Stimulated activated CD4-positive, alpha-beta T cell treated with anti-CD3 and anti-CD28 coated beads, TNF-alpha, amount 100 ng/mL, for 4 hours (primary cell): Measurements from ENCODE around the gene LSP1.

Experiments used
- DNase-seq, 3 experiments: peaks; one replicate each; pipeline ENCODE4 v3.0.0-alpha.2; 2020; ENCODE audit warnings: low read depth in 3 of 3

LSP1 gene

DNA sequence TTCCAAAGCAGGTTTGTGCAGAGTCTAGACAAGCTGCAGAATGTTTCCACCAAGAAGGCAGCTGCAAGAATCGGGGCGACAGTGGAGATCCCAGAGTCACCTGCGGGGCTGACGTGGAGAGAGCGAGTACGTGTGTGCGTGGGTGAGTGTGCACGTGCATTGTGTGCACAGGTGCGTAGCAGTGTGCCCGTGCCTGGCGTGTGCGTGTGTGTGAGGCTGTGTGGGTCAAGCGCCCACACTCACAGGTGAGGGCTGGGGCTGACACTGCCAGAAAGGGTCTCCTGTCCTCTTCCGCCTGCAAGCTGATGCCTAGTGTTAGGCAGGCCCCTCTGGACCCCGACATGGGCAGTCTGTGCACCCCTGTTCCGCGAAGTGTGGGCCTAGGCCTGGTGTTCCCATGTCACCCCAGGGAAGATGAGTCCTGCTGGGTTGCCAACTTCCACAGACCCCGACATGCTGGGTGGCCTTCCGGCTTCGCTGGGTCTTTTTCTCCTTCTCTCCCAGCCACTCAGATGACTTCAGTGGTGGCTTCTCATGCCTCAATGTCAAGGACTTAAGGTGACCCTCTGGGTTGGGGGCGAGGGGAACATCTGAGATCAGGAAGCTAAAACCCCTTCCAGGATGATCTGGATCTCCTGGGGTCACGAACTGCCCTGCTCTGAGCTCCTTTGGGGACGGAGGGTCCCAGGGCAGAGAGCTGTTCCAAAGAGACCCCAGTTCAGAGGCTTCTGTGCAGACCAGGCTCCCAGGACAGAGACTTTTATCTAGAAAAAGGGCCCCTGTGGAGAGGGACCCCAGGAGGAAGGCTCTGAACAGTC is 28.5 kb upstream of the LSP1 start:
- DNase-seq, result no peak

DNA sequence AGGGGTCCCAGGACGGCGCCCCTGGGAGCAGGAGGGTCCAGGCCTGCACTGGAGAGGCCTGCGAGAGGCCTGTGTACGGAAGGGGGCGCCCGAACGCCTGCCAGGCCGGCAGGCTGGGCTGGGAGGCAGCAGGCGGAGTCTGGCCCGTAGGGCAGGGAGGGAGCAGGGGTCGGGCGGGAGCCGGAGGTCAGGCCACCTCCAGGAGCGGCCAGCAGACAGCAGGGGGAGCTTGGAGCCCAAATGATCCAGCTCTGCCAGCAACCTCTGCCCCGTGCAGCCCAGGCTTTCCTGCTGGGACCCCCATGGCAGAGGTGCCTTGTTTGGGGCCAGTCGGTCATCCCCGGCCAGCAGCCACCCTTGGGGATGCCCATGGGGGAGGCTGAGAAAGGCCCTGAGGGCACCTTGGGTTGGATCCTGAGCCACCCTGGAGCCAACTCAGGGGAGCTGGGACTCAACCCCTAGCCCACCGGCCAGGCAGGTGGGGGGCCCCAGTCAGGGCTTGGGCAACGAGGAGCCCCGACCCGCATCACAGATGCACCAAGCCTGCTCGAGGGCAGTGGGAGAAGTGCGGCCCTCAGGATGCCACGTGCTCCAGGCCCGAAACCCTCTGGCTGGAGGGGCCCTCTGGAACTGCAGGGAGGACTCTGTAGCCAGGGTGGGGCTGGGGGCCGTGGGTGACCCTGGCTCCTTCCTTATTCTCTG is 27.7 kb upstream of the LSP1 start:
- DNase-seq, result no peak

DNA sequence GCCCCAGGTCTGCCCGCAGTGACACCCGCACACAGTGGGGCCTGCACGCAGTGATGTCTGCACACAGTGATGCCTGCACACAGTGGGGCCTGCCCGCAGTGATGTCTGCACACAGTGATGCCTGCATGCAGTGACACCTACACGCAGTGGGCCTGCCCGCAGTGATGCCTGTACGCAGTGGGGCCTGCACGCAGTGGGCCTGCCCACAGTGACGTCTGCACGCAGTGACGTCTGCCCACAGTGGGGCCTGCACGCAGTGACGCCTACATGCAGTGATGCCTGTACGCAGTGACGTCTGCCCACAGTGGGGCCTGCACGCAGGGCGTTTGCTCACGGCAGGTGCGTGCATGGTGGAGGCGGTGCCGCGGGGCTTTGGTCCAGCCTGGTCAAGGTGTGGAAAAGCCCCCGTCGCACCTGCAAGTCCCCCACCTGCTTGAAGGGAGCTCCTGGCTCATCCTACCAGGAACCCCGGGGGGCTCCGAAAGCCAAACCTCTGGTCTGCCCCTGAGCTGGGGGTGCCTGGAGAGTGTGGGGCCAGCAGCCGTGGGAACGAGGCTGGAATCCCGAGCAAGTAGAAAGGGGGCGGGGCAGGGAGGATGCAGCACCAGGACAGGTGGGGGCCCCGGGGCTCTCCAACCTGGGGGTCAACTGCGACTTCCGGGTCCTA is 27.0 kb upstream of the LSP1 start:
- DNase-seq, result no peak

DNA sequence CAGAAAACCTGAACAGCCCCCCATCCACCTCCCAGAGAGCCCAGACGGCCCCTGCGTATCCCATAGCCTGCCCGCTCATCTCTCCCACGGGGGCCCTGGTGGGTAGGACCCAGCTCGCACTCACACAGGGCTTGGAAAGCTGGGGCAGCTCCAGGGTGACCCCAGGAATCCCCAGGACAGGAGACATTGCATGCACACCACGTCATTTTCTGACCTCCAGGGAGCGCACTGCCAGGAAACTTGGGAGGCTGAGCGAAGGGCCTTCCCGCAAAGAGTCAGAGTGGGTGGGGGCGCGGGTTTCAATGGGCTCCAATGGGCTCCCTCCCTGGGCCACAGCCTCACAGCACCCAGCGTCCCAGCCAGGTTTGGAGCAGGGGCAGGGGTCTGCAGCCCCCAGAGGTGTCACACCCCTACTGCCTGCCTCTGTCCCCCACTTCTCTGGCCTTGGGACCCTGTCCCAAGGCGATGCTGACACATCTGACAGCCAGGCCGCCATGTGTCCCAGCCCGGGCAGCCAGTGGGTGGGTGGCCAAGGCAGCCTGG is 26.3 kb upstream of the LSP1 start:
- no peak for DNase-seq

DNA sequence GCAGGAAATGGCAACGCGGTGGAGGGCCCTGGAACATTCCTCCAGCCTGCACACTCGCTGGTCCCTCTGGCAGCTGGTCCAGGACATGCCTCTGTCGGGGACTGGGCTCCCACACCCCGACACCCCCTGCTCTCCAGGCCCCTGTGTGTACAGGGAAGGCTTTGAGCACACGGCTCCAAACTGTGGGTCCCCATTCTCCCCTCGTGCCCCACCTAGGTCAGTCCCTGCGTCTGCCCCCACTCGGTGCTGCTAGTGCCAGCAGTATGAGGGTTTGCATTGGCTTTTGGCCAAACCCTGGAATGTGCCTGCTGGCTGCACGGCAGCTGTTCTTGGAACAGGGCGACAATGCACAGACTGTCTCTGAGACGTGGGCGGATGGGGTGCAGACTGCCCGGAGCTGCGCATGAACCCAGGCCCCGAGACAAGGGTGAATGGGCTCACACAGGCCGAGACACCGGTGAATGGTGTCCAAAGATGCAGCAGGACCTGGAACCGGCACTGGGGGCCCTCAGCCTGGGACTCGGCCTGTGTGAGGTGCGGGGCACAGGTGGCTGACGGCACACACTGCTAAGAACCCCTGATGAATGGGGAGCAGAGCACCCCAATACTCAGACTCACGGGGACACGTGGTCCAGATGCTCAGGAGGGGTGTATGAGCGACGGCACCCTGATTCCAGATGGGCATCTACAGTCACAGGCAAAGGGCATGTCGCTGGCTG is 25.6 kb upstream of the LSP1 start:
- no peak for DNase-seq

DNA sequence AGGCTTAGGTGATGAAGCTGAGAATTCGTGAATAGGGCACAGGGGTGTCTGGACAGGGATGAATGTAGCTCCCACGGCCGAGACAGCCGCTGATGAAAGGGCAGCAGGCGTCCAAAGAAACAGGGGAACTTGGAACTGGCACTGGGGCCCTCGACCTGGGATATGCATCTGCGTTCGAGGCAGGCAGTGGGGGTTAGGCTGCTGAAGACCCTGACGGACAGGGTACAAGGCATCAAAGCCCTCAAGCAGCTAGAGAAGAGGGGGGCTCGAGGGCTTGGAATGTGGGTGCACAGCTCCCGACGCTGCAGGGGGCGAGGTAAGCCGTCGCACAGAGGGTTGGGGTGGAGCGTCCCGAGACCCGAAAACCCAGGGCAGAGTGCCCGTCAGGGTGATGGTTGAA is 25.0 kb upstream of the LSP1 start:
- DNase-seq, result no peak

DNA sequence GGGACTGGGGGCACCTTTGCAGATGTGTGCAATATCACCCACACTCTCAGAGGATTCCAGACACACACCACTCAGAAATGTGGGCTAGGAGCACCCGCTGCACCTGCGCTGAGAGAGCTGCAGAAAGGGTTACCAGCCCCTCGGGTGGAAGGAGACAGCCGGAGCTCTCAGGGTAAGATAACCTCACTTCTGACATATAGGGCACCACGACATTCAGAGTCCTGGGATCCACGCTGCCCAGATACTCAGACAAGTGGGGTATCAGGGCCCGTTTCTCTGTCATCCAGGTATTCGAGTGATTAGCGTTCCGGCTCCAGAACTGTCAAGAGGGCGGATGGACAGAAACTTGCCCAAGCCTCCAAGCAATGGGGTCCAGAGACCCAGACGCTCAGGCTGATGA is 24.3 kb upstream of the LSP1 start:
- no peak for DNase-seq

DNA sequence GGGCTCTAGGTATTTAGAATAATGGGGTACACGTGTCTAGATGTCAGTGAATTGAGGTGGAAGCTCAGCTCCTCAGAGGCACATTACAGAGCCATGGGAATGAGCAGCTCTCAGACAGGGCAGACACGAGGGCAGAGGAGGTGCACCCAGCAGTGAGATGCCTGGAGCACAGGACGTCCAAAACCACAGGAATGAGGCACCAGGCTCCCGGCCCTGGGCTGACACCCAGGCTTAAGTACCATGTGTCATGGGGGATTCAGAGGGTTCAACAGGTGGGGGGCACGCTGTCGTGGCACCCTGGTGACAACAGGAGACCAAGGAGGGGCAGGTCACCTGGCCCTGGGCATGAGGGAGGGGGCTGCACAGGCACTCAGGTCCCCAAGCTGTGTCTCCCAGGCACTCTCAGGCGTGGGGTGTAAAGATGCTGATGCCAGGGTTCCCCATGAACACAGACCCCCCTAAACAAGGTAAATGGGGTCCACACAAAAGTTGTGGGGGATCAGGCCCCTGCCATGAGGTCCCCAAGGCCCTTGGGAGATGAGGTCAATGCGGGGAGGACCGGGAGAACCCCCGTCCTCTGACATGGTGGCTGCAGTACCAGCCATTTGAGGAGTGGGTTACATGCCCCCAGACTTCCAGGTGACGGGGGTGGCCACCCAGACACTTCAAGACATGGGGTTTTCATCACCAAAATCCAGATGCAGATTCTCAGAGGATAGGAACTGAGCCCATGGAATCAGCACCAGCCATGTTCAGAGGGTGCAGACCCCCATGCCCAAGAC is 23.7 kb upstream of the LSP1 start:
- no peak for DNase-seq

DNA sequence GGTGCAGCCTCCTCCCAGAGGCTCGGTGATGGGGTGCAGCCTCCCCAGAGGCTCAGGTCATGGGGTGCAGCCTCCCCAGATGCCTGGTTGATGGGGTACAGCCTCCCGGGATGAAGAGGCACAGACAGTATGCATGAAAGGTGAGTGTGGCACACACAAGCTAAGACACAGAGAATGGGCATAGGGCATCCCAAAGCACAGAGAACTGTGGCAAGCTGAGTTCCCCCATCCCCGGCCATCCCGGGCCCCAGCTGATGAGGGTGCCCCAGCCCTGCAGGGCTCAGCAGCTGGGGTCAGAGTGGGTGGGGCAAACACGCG is 22.9 kb upstream of the LSP1 start:
- no peak for DNase-seq

DNA sequence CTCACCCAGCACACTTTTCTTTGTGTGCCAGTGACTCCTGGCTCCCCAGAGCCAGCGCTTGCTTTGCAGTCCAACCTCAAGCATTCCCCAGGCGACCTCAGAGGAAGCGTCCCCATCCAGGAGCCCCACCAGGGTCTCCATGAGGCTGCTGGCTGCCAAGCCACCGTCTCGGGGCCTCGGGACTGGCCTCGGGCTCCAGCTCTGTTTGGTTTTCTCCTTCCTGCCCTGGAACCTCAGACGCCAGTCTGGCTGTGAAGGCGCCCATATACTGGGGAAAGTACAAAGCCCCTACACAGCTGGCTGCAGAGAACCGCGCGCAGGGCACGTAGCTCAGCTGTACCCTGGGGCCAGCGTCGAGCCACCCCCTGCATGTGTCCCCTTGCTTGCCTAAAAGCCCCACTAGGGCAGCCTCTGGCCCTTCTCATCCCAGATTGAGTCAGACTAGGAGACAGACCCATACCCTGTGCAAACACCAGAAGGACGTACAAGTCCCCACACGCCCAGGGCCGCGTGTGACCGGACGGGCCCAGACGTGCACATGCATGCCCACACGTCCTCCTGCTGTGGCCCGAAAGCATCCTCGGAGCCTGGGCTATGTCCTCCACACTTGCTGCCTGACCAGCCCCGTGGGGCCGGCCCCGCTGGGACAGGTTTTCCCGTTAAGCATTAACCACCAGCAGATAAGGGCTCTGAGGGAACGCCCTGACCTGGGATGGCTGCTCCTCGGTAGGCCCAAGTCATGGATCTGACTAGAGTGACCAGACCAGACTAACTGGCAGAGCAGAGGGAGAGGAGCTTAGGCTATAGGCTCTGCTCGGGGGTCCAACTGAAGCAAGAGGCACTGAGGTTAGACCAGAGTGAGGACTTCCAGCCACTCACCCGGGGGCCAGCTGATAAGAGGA is 22.3 kb upstream of the LSP1 start:
- no peak for DNase-seq

DNA sequence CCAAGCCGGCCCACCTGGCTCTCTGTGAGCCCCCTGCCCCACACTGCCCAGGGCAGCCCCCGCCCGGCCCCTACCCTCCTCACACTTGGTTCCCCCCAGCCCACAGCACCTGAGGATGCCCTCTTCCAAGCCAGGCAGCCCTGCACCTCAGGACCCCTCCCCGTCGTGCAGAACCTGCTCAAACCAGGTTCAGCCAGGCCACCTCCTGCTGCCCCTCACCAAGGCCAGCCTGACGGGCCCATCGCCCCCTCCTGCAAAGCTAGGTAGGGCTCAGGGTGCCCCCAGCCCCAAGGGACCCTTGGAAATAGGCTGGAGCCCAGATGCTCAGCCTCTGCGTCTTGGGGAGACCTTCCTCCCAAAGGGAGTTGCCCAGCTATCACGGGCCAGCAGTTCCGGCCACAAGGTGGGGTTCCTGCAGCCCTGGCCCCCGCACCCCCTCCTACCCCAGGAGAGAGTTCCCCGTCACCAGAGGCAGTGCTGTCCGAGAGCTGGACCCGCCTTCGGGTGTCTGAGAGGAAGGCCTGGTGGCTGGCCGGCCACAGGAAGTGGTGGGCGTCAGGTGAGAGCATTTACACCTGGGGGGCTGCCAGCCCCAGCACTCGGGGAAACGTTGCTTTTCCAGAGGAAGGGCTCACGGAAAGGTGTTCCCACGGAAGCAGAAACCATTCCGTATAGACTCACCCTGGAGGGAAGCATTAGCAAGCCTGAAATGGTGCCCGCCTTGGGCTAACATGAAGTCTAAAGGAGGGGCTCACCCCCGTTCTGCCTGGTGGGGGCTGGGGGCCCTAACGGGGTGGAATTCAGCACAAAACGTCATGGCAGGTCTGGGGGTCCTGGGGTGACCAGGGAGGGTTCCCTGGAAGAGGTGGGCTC is 21.3 kb upstream of the LSP1 start:
- no peak for DNase-seq

DNA sequence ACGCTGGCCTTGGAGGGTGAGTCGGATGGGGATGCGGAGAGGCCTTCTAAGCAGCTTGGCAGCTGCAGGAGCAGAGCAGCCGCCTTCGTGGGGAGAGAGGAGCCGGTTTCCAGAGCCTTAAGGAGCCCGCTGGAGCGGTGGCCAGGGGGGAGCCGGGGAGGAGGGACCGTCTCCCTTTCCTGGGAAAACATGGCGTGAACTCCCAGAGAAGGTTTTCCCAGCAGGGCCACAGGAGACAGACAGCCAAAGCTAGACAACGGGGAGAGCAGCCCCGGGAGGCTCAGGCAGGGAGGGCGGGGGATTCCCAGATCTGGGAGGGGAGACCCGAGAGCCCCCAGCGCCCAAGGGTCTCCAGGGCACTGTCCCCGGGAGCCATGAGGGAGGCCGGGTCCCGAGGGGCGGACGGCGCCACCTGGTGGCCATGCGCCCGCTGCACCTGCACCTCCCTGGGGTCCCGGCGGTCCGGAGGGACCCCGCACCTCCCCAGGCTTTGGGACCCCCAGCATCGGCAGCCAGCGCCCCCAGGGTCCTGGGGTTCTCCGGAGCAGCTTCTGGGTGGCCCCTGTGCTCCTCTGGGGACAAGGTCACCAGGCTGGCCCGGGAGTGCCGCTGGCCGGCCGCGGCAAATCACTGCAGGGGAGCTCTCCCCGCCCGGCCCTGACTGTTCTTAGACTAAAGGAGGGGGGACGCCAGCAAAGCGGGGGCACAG is 20.5 kb upstream of the LSP1 start:
- peak; percentile 28 to 63 (median 38) for DNase-seq

DNA sequence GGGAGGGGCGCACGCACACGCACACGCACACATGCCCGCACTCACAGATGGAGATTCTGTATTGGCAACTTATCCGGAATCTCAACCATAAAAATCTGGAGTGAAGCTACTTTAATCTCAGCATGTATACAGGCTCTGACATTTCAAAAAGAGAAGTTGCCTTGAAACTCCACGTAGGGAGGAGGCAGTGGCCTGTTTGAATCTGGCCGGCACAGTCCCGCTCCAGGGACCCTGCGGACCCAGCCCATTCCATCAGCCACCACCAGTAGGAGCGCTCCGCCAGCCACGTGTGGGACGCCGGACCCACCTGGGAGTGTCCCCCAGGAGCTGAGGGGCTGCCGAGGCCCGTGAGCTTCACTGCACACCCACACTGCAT is 20.0 kb upstream of the LSP1 start:
- no peak for DNase-seq

DNA sequence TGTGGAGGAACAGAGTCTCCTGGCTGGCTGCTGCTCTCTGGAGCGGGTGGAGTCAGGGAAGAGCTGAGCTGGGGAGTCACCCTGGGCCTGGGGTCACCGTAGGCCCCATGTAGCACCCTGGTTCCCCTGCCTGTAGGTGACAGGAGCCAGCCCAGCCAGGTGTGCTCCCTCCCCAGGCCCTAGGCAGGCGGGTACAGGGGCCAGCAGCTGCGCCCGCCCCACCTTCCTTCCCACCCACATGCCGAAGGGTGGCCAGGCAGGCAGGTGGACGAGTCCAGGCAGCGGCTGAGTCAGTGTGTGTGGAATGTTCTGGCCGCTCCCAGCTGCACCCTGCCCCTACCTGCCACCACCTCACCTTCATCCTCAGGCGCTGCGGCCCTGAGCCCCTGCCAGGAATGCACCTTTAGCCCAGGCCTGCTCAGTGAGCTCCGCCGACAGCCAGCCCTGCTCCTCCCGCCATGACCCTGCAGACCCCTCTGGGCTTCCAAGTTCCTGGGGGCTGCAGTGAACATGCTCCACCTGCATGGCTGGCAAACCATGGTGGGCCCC is 18.7 kb upstream of the LSP1 start:
- no peak for DNase-seq

DNA sequence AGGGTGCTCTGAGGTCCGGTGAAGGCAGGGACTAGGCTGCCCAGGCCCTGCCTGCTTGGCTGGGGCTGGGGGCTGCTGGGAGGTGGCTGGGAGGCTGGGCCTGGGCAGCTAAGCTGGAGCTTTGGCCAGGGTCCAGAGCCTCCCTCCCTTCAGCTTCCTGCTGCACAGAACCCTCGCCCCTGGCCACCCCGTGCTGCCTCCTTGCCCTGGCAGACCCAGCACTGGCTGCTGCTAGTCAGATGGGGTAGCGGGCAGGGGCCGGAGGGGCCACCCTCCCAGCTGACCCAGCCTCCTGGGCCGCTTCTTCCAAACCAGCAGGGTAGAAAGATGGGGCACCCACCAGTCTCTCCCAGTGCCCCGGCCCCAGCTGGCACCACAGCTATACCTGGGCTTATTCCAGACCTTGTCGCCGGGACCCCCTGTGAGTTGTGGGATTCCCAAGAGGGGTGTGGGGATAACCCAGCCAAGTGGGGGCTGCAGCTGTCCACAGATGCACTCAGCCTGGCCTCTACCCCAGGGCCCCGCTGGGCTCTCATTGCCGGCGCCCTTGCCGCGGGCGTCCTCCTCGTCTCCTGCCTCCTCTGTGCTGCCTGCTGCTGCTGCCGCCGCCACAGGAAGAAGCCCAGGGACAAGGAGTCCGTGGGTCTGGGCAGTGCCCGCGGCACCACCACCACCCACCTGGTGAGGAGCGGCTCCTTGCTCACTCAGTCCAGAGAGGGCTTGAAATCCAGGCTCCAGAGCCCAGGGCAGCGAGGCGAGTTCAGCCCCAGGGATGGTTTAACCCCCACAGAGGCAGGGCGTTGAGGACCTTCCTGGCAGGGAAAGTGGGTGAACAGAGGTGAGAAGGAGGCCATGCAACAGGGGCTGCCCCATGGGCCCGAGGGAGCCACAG is 17.9 kb upstream of the LSP1 start, which contains the start of gene SYT8:
Gene SYT8 (plus strand): TSS at position 212 of the 892 bp plus-strand sequence. CDS start 116 bp downstream, at position 328.
- no peak for DNase-seq

DNA sequence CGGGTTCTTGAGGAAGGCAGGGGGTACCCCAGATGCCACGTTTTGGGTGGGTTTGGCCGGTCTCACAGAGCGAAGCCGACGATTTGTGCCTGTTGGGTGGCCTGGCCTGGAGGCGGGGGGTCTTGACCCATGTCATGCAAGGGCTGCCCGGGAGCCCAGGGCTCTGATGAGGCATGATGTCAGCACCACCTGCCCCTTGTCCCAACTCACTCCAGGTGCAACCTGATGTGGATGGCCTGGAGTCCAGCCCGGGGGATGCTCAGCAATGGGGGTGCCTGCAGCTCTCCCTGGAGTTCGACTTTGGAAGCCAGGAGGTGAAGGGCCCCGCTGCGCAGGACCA is 17.2 kb upstream of the LSP1 start:
- DNase-seq, result no peak
